ENCODE results near the gene HIVEP2. TPM values are rescaled to one million over a fixed set of nuclear protein-coding genes. Genes with fewer than 3 reads are reported as not detected.

Gene HIVEP2
- total RNA-seq, 1 experiment from 2014 or later = 9.1 TPM

DNA sequence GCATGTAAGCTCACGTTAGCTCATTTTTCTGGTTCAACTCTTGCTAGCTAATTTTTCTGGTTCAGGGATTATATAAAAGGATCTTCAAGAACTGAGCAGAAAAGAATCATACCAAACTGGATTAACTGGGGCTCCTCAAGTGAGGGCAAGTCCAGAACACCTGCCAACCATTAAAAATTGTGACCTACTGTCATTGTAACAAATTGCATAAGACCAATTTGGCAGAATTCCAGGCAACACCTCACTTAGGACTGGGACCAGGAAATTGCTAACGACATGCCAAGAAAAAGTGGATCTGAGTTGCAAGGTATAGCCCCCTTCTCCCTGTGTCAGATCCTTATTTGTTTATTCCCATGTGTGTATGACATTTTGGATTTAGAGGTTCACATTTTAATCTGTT, 216.6 kb downstream of the HIVEP2 start:
- Histone ChIP-seq H3K79me2 (ENCODE audit: low read length) (no peaks in the 10 kb centered on the region), H3K27me3 (ENCODE audit: low read length) (no peaks in the 10 kb centered on the region), H3K4me3 (ENCODE audit: low read length) (no peak overlapping the region), H3F3A (ENCODE audit: low read length, unreplicated experiment) (no peaks in the 10 kb centered on the region), H3K27ac (ENCODE audit: low read length) (no peak overlapping the region), H3K9me3 (ENCODE audit: low read length) (no peaks in the 10 kb centered on the region), H3K4me1 (ENCODE audit: insufficient read depth, low read length) (no peaks in the 10 kb centered on the region), H3K4me2 (ENCODE audit: low read length) (no peak overlapping the region), H3K9me2 (replicated peaks; ENCODE audit: low read length) (no peaks in the 10 kb centered on the region), H4K20me1 (ENCODE audit: low read length) (no peaks in the 10 kb centered on the region), H3K9ac (ENCODE audit: low read length) (no peak overlapping the region), H3K36me3 (ENCODE audit: low read depth, low read length) (no peaks in the 10 kb centered on the region), H2AFZ (ENCODE audit: low read length) (no peak overlapping the region)
- ChIA-PET POLR2A (ENCODE audit: unreplicated experiment) (no interaction called here), CTCF (no interaction called here)
- intact Hi-C loops (cut with micrococcal nuclease) = no loop called here
- TF ChIP-seq EZH2 (IDR thresholded peaks at IDR 0.05; ENCODE audit: low read length, unreplicated experiment) (no peak), EZH2phosphoT487 (IDR thresholded peaks at IDR 0.05; ENCODE audit: borderline replicate concordance, low read length) (no peak)
- TF ChIP-seq, protein P1, sequence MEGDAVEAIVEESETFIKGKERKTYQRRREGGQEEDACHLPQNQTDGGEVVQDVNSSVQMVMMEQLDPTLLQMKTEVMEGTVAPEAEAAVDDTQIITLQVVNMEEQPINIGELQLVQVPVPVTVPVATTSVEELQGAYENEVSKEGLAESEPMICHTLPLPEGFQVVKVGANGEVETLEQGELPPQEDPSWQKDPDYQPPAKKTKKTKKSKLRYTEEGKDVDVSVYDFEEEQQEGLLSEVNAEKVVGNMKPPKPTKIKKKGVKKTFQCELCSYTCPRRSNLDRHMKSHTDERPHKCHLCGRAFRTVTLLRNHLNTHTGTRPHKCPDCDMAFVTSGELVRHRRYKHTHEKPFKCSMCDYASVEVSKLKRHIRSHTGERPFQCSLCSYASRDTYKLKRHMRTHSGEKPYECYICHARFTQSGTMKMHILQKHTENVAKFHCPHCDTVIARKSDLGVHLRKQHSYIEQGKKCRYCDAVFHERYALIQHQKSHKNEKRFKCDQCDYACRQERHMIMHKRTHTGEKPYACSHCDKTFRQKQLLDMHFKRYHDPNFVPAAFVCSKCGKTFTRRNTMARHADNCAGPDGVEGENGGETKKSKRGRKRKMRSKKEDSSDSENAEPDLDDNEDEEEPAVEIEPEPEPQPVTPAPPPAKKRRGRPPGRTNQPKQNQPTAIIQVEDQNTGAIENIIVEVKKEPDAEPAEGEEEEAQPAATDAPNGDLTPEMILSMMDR (conservative IDR thresholded peaks at IDR 0.05; ENCODE audit: low read depth, low read length) = no peak
- DNase-seq (no peak), ATAC-seq (no peak)
- no TSS peak for BruUV-seq (replicated peaks)

DNA sequence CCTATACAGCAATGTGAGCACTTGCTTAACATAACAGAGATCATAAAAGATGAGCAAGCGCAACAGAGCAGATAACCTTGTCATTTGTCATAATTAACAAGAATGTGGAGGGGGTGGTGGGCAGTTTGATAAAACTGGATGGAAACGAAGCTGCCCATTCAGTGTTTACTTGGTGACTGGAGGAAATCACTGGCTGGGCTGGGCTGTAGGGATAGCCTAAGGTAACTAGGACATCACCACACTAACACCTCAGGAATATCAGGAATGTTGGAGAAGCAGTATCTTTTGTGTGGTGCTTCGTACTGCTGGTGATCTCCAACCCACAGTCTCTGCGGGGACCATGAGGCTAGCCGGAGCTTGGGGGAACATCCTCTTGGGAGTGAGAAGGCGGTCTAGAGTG, 218.4 kb downstream of the HIVEP2 start:
- DNase-seq (no peak), ATAC-seq (no peak)
- H3K4me1 ChIP-seq (ENCODE audit: insufficient read depth, low read length) = no peaks in the 10 kb centered on the region
- no TSS peak for BruUV-seq (replicated peaks)
- H3K79me2 ChIP-seq (ENCODE audit: low read length) = no peaks in the 10 kb centered on the region
- H3K27ac ChIP-seq (ENCODE audit: low read length) = no peak overlapping the region
- intact Hi-C loops (cut with micrococcal nuclease) = no loop called here
- H3K4me2 ChIP-seq (ENCODE audit: low read length) = no peak overlapping the region
- H3K36me3 ChIP-seq (ENCODE audit: low read depth, low read length) = no peaks in the 10 kb centered on the region
- no peak overlapping the region for H3K4me3 ChIP-seq (ENCODE audit: low read length)
- no peak overlapping the region for H3K9ac ChIP-seq (ENCODE audit: low read length)
- H3K27me3 ChIP-seq (ENCODE audit: low read length) = no peaks in the 10 kb centered on the region
- no peaks in the 10 kb centered on the region for H4K20me1 ChIP-seq (ENCODE audit: low read length)
- no peaks in the 10 kb centered on the region for H3F3A ChIP-seq (ENCODE audit: low read length, unreplicated experiment)
- no peak overlapping the region for H2AFZ ChIP-seq (ENCODE audit: low read length)
- TF ChIP-seq EZH2 (IDR thresholded peaks at IDR 0.05; ENCODE audit: low read length, unreplicated experiment) (no peak), EZH2phosphoT487 (IDR thresholded peaks at IDR 0.05; ENCODE audit: borderline replicate concordance, low read length) (no peak)
- TF ChIP-seq, protein P1 (conservative IDR thresholded peaks at IDR 0.05; ENCODE audit: low read depth, low read length) = no peak
- CTCF ChIA-PET = no interaction called here
- no peaks in the 10 kb centered on the region for H3K9me3 ChIP-seq (ENCODE audit: low read length)
- H3K9me2 ChIP-seq (replicated peaks; ENCODE audit: low read length) = no peaks in the 10 kb centered on the region
- POLR2A ChIA-PET (ENCODE audit: unreplicated experiment) = no interaction called here

DNA sequence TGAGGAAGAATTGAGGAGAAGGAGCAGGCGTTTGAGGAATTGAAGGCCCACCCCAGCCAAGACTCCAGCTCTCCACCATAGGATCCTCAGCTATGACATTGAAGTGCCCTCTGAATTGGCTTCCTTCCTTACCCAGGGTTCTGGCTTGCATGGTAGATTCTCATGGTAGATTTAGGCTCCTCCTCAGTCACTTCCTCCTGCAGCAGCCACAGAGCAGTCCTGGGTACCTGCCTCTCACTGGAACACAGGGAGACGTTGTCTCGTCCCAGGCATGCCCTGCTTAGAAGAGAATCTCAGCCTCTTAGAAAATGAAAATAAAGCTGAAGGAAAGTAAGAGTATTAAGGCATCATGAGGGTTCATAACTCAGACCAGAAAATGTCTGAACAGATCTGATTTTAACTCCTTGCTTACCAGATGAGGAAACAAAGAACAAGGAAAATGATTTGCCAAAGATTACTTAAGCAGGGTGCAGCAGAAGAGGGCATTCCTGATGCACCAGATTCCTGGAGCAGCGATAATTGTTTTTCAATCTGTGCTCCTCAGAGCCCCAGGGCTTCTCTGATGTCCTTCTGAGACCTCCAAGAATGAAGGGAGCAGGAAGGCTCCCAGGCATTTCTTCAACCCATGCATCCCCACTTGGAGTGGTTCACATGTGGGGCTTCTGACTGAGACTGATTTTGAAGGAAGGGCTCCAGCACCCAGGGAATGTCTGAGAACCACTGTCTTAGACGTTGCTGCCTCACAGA, 219.8 kb downstream of the HIVEP2 start:
- Histone ChIP-seq H3K9me2 (replicated peaks; ENCODE audit: low read length) (no peaks in the 10 kb centered on the region), H3K27ac (ENCODE audit: low read length) (no peak overlapping the region), H3K4me2 (ENCODE audit: low read length) (no peak overlapping the region), H3K36me3 (ENCODE audit: low read depth, low read length) (no peaks in the 10 kb centered on the region), H4K20me1 (ENCODE audit: low read length) (no peaks in the 10 kb centered on the region), H3K79me2 (ENCODE audit: low read length) (no peaks in the 10 kb centered on the region), H3K9ac (ENCODE audit: low read length) (no peak overlapping the region), H2AFZ (ENCODE audit: low read length) (no peak overlapping the region), H3F3A (ENCODE audit: low read length, unreplicated experiment) (no peaks in the 10 kb centered on the region), H3K4me3 (ENCODE audit: low read length) (no peak overlapping the region), H3K4me1 (ENCODE audit: insufficient read depth, low read length) (no peaks in the 10 kb centered on the region), H3K9me3 (ENCODE audit: low read length) (no peaks in the 10 kb centered on the region), H3K27me3 (ENCODE audit: low read length) (no peaks in the 10 kb centered on the region)
- no peak for ATAC-seq
- TF ChIP-seq EZH2phosphoT487 (IDR thresholded peaks at IDR 0.05; ENCODE audit: borderline replicate concordance, low read length) = no peak
- TF ChIP-seq, protein P1 (conservative IDR thresholded peaks at IDR 0.05; ENCODE audit: low read depth, low read length) = no peak
- no peak for TF ChIP-seq EZH2 (IDR thresholded peaks at IDR 0.05; ENCODE audit: low read length, unreplicated experiment)
- POLR2A ChIA-PET (ENCODE audit: unreplicated experiment) = no interaction called here
- no TSS peak for BruUV-seq (replicated peaks)
- CTCF ChIA-PET = no interaction called here
- intact Hi-C loops (cut with micrococcal nuclease) = no loop called here
- DNase-seq = no peak

Measured in PC-3 (cell line).